ENCODE data around the gene OBP2B.
"Not testable (repeated sequence)": the region's sequence is repeated elsewhere in the genome, so short reads cannot be mapped to it uniquely, and the experiment has no call there.

The OBP2B gene

GRCh38 chr9:133210609-133211008, 1.6 kb upstream of the OBP2B start:
- peaks cover 6% of the 10 kb centered on the region for H3K27me3 ChIP-seq (ENCODE audit: control insufficient read depth, insufficient read depth, low read length)
- no peak overlapping the region for H3K4me3 ChIP-seq (ENCODE audit: low read depth, low read length)
- no peaks in the 10 kb centered on the region for H3K4me1 ChIP-seq (ENCODE audit: control insufficient read depth, insufficient read depth, low read length)
- no peaks in the 10 kb centered on the region for H3K9me3 ChIP-seq (ENCODE audit: control insufficient read depth, insufficient read depth, low read length)
- H3K9ac ChIP-seq (ENCODE audit: low read depth, low read length), result no peak overlapping the region
- no peaks in the 10 kb centered on the region for H3K36me3 ChIP-seq (ENCODE audit: control insufficient read depth, insufficient read depth, low read length)

GRCh38 chr9:133210202-133210532, 1.1 kb upstream of the OBP2B start:
- Histone ChIP-seq H3K36me3 (ENCODE audit: control insufficient read depth, insufficient read depth, low read length) (no peaks in the 10 kb centered on the region), H3K4me1 (ENCODE audit: control insufficient read depth, insufficient read depth, low read length) (no peaks in the 10 kb centered on the region), H3K27me3 (ENCODE audit: control insufficient read depth, insufficient read depth, low read length) (peaks cover 6% of the 10 kb centered on the region)

GRCh38 chr9:133209327-133210201, 514 bp upstream of the OBP2B start:
- not testable (repeated sequence) for H3K4me1 ChIP-seq (ENCODE audit: control insufficient read depth, insufficient read depth, low read length); H3K9ac ChIP-seq (ENCODE audit: low read depth, low read length); H3K36me3 ChIP-seq (ENCODE audit: control insufficient read depth, insufficient read depth, low read length); H3K27me3 ChIP-seq (ENCODE audit: control insufficient read depth, insufficient read depth, low read length); H3K4me3 ChIP-seq (ENCODE audit: low read depth, low read length); H3K9me3 ChIP-seq (ENCODE audit: control insufficient read depth, insufficient read depth, low read length)

More at GRCh38 chr9:133210202-133210532, 1.1 kb upstream of the OBP2B start:
- Histone ChIP-seq H3K9ac (ENCODE audit: low read depth, low read length) (no peak overlapping the region), H3K9me3 (ENCODE audit: control insufficient read depth, insufficient read depth, low read length) (no peaks in the 10 kb centered on the region), H3K4me3 (ENCODE audit: low read depth, low read length) (no peak overlapping the region)

GRCh38 chr9:133208171-133208879, 725 bp downstream of the OBP2B start:
- H3K4me1 ChIP-seq (ENCODE audit: control insufficient read depth, insufficient read depth, low read length), result not testable (repeated sequence)

GRCh38 chr9:133207540-133208170, 1.4 kb downstream of the OBP2B start:
- Histone ChIP-seq H3K9ac (ENCODE audit: low read depth, low read length) (no peak overlapping the region), H3K4me3 (ENCODE audit: low read depth, low read length) (no peak overlapping the region), H3K4me1 (ENCODE audit: control insufficient read depth, insufficient read depth, low read length) (no peaks in the 10 kb centered on the region), H3K27me3 (ENCODE audit: control insufficient read depth, insufficient read depth, low read length) (peaks cover 10% of the 10 kb centered on the region), H3K36me3 (ENCODE audit: control insufficient read depth, insufficient read depth, low read length) (no peaks in the 10 kb centered on the region), H3K9me3 (ENCODE audit: control insufficient read depth, insufficient read depth, low read length) (no peaks in the 10 kb centered on the region)

More at GRCh38 chr9:133208171-133208879, 725 bp downstream of the OBP2B start:
- not testable (repeated sequence) for H3K36me3 ChIP-seq (ENCODE audit: control insufficient read depth, insufficient read depth, low read length); H3K9ac ChIP-seq (ENCODE audit: low read depth, low read length); H3K4me3 ChIP-seq (ENCODE audit: low read depth, low read length); H3K27me3 ChIP-seq (ENCODE audit: control insufficient read depth, insufficient read depth, low read length); H3K9me3 ChIP-seq (ENCODE audit: control insufficient read depth, insufficient read depth, low read length)

- Histone ChIP-seq H3K4me1 (ENCODE audit: control insufficient read depth, insufficient read depth, low read length) (no peaks in the 10 kb centered on the region), H3K9me3 (ENCODE audit: control insufficient read depth, insufficient read depth, low read length) (no peaks in the 10 kb centered on the region), H3K9ac (ENCODE audit: low read depth, low read length) (no peak overlapping the region), H3K36me3 (ENCODE audit: control insufficient read depth, insufficient read depth, low read length) (no peaks in the 10 kb centered on the region), H3K27me3 (ENCODE audit: control insufficient read depth, insufficient read depth, low read length) (peaks cover 10% of the 10 kb centered on the region), H3K4me3 (ENCODE audit: low read depth, low read length) (no peak overlapping the region)
Measured at GRCh38 chr9:133207021-133207531, 2.0 kb downstream of the OBP2B start.

GRCh38 chr9:133205996-133206931, 2.8 kb downstream of the OBP2B start:
- no peak overlapping the region for H3K9ac ChIP-seq (ENCODE audit: low read depth, low read length)
- H3K36me3 ChIP-seq (ENCODE audit: control insufficient read depth, insufficient read depth, low read length), result no peaks in the 10 kb centered on the region
- H3K4me3 ChIP-seq (ENCODE audit: low read depth, low read length), result no peak overlapping the region
- H3K27me3 ChIP-seq (ENCODE audit: control insufficient read depth, insufficient read depth, low read length), result peaks cover 14% of the 10 kb centered on the region
- H3K4me1 ChIP-seq (ENCODE audit: control insufficient read depth, insufficient read depth, low read length), result no peaks in the 10 kb centered on the region
- no peaks in the 10 kb centered on the region for H3K9me3 ChIP-seq (ENCODE audit: control insufficient read depth, insufficient read depth, low read length)

GRCh38 chr9:133205481-133205887, 3.6 kb downstream of the OBP2B start:
- not testable (repeated sequence) for H3K4me3 ChIP-seq (ENCODE audit: low read depth, low read length)

GRCh38 chr9:133204993-133205336, 4.1 kb downstream of the OBP2B start:
- Histone ChIP-seq H3K36me3 (ENCODE audit: control insufficient read depth, insufficient read depth, low read length) (no peaks in the 10 kb centered on the region), H3K4me1 (ENCODE audit: control insufficient read depth, insufficient read depth, low read length) (no peaks in the 10 kb centered on the region), H3K4me3 (ENCODE audit: low read depth, low read length) (no peak overlapping the region), H3K9ac (ENCODE audit: low read depth, low read length) (no peak overlapping the region), H3K27me3 (ENCODE audit: control insufficient read depth, insufficient read depth, low read length) (peaks cover 19% of the 10 kb centered on the region), H3K9me3 (ENCODE audit: control insufficient read depth, insufficient read depth, low read length) (no peaks in the 10 kb centered on the region)

More at GRCh38 chr9:133205481-133205887, 3.6 kb downstream of the OBP2B start:
- not testable (repeated sequence) for H3K9ac ChIP-seq (ENCODE audit: low read depth, low read length); H3K4me1 ChIP-seq (ENCODE audit: control insufficient read depth, insufficient read depth, low read length); H3K9me3 ChIP-seq (ENCODE audit: control insufficient read depth, insufficient read depth, low read length); H3K36me3 ChIP-seq (ENCODE audit: control insufficient read depth, insufficient read depth, low read length)
- H3K27me3 ChIP-seq (ENCODE audit: control insufficient read depth, insufficient read depth, low read length), result peaks cover 18% of the 10 kb centered on the region

GRCh38 chr9:133204335-133204992, 4.6 kb downstream of the OBP2B start:
- no peaks in the 10 kb centered on the region for H3K4me1 ChIP-seq (ENCODE audit: control insufficient read depth, insufficient read depth, low read length)
- peaks cover 20% of the 10 kb centered on the region for H3K27me3 ChIP-seq (ENCODE audit: control insufficient read depth, insufficient read depth, low read length)
- no peaks in the 10 kb centered on the region for H3K9me3 ChIP-seq (ENCODE audit: control insufficient read depth, insufficient read depth, low read length)
- H3K4me3 ChIP-seq (ENCODE audit: low read depth, low read length), result no peak overlapping the region
- no peak overlapping the region for H3K9ac ChIP-seq (ENCODE audit: low read depth, low read length)
- H3K36me3 ChIP-seq (ENCODE audit: control insufficient read depth, insufficient read depth, low read length), result no peaks in the 10 kb centered on the region
